Large intestine (tissue), 3 donors: ENCODE data around the gene TMEM53. TPM values are rescaled to one million over a fixed set of nuclear protein-coding genes. Genes with fewer than 3 reads are reported as not detected.

Source experiments
- DNase-seq, 2 donors: peaks; one replicate each; pipeline versions ENCODE4 v3.0.0 to v3.0.0-alpha.2; 2013
- H3K27ac ChIP-seq: one replicate; pipeline ENCODE4 v1.5.1; 2013; ENCODE audit warnings: low read length
- H3K27me3 ChIP-seq: 2 replicates; pipeline ENCODE4 v1.6.1; 2013; ENCODE audit warnings: low read length; ENCODE audit not compliant: control insufficient read depth, insufficient read depth
- H3K36me3 ChIP-seq: 2 replicates; pipeline ENCODE4 v1.6.1; 2013; ENCODE audit warnings: low read length; ENCODE audit not compliant: control insufficient read depth, insufficient read depth
- H3K4me1 ChIP-seq: one replicate; pipeline ENCODE4 v1.6.1; 2013; ENCODE audit warnings: low read length; ENCODE audit not compliant: control insufficient read depth, insufficient read depth
- H3K4me3 ChIP-seq: one replicate; pipeline ENCODE4 v1.5.1; 2013; ENCODE audit warnings: low read length
- H3K9me3 ChIP-seq: one replicate; pipeline ENCODE4 v1.6.1; 2013; ENCODE audit warnings: mild to moderate bottlenecking, low read depth, low read length, moderate library complexity; ENCODE audit not compliant: control insufficient read depth
- WGBS: methylation state at CpG from one replicate; pipeline ENCODE4 v1.1.5; 2013; ENCODE audit warnings: low lambda C conversion rate; ENCODE audit not compliant: insufficient coverage; 5-methylcytosine and 5-hydroxymethylcytosine counted together
- polyA plus RNA-seq: library from polyadenylated mRNA; unstranded; fragments of 120-200 nt; gene quantifications from one replicate; pipeline ENCODE4 v1.2.1, GENCODE V29; 2013

The TMEM53 gene
- polyA plus RNA-seq, 1 donor, result 14.7 TPM

- Histone ChIP-seq H3K36me3 (no peaks in the 10 kb centered on the region), H3K4me3 (no peak overlapping the region), H3K27ac (no peak overlapping the region), H3K4me1 (peaks cover 3% of the 10 kb centered on the region), H3K9me3 (no peaks in the 10 kb centered on the region), H3K27me3 (peaks cover 30% of the 10 kb centered on the region)
- DNase-seq, result no peak
- no CpG with 5 or more reads among the region's 4 CpGs for WGBS
Measured at GRCh38 chr1:44603718-44604117, 70.6 kb downstream of the TMEM53 start.

Other genes starting within 250 kb of the TMEM53 start
- 2.8 TPM for gene ARMH1, start 233 bp upstream of the TMEM53 start, polyA plus RNA-seq
- gene RNU5D-1, start 56.7 kb upstream of the TMEM53 start, polyA plus RNA-seq, result not detected
- gene KIF2C, start 65.4 kb upstream of the TMEM53 start, polyA plus RNA-seq, result 10.9 TPM
- gene RPS8, start 101.1 kb upstream of the TMEM53 start, polyA plus RNA-seq, result 2,680 TPM
- 6.1 TPM for gene BEST4, start 113.7 kb upstream of the TMEM53 start, polyA plus RNA-seq
- gene PLK3, start 125.9 kb upstream of the TMEM53 start, polyA plus RNA-seq, result 16.4 TPM
- gene DYNLT4, start 132.9 kb upstream of the TMEM53 start, polyA plus RNA-seq, result 0.52 TPM
- gene BTBD19, start 134.0 kb upstream of the TMEM53 start, polyA plus RNA-seq, result 13.0 TPM
- 3.9 TPM for gene PTCH2, start 168.8 kb upstream of the TMEM53 start, polyA plus RNA-seq